ENCODE measurements around the gene MLLT6. TPM values are rescaled to one million over a fixed set of nuclear protein-coding genes. Genes with fewer than 3 reads are reported as not detected.

Gene MLLT6
- total and polyA plus RNA-seq, 2 of the 13 experiments (the other 11 are each of a cell fraction or from before 2014, with no cell fraction given) = 50.7 to 69.5 TPM

DNA sequence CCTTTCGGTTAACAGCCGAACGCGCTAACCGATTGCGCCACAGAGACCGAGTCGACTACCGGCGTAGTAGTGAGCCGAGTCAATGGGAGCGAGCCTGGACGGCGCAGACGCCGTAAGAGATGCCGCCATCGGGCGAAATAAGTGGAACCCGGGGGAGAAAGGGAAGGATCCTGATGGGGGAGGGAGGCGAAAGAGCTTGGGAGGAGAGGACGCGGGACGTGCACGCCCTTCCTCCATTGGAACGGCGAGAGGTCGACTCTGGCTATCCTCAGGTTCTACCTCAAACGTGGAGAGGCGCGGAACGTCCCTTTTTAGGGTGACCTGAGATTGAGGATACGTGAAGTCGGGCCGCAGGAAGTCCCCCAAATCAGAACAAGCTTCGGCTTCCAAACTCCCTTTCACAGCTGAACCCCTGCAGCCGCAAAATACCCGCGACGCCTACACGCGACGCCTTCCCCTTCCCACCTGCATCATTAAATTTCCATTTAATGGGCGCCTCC lies 46.8 kb downstream of the MLLT6 start (continued):
- TF ChIP-seq ZBTB3 (CRISPR knock-in tag; IDR thresholded peaks at IDR 0.05; ENCODE audit: borderline replicate concordance, low read depth) = no peak
- TF ChIP-seq YEATS4 (CRISPR knock-in tag; IDR thresholded peaks at IDR 0.05; ENCODE audit: borderline replicate concordance) = no peak
- TF ChIP-seq, protein P1, sequence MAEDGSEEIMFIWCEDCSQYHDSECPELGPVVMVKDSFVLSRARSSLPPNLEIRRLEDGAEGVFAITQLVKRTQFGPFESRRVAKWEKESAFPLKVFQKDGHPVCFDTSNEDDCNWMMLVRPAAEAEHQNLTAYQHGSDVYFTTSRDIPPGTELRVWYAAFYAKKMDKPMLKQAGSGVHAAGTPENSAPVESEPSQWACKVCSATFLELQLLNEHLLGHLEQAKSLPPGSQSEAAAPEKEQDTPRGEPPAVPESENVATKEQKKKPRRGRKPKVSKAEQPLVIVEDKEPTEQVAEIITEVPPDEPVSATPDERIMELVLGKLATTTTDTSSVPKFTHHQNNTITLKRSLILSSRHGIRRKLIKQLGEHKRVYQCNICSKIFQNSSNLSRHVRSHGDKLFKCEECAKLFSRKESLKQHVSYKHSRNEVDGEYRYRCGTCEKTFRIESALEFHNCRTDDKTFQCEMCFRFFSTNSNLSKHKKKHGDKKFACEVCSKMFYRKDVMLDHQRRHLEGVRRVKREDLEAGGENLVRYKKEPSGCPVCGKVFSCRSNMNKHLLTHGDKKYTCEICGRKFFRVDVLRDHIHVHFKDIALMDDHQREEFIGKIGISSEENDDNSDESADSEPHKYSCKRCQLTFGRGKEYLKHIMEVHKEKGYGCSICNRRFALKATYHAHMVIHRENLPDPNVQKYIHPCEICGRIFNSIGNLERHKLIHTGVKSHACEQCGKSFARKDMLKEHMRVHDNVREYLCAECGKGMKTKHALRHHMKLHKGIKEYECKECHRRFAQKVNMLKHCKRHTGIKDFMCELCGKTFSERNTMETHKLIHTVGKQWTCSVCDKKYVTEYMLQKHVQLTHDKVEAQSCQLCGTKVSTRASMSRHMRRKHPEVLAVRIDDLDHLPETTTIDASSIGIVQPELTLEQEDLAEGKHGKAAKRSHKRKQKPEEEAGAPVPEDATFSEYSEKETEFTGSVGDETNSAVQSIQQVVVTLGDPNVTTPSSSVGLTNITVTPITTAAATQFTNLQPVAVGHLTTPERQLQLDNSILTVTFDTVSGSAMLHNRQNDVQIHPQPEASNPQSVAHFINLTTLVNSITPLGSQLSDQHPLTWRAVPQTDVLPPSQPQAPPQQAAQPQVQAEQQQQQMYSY (CRISPR knock-in tag; IDR thresholded peaks at IDR 0.05) = no peak
- TF ChIP-seq, protein P2, sequence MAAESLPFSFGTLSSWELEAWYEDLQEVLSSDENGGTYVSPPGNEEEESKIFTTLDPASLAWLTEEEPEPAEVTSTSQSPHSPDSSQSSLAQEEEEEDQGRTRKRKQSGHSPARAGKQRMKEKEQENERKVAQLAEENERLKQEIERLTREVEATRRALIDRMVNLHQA (CRISPR knock-in tag; IDR thresholded peaks at IDR 0.05) = no peak
- TF ChIP-seq KDM6A (CRISPR knock-in tag; IDR thresholded peaks at IDR 0.05; ENCODE audit: low read depth) = no peak
- no peak for TF ChIP-seq NFRKB (IDR thresholded peaks at IDR 0.05)
- TF ChIP-seq ZNF20 (CRISPR knock-in tag; IDR thresholded peaks at IDR 0.05) = no peak; the same call in 1 of the 2 replicates
- TF ChIP-seq XRCC5 (optimal IDR thresholded peaks at IDR 0.05; ENCODE audit: low read length) = peak; percentile 89
- TF ChIP-seq GLI4 (CRISPR knock-in tag; IDR thresholded peaks at IDR 0.05; ENCODE audit: borderline replicate concordance) = no peak
- TF ChIP-seq NFKBIZ (CRISPR knock-in tag; IDR thresholded peaks at IDR 0.05) = 0 out of 2 replicates have a peak, but pooled peaks have one; percentile 23
- TF ChIP-seq RNF2 (conservative IDR thresholded peaks at IDR 0.05; ENCODE audit: low read depth) = no peak
- TF ChIP-seq ZSCAN22 (CRISPR knock-in tag; IDR thresholded peaks at IDR 0.05) = 0 out of 2 replicates have a peak, but pooled peaks have one; percentile 65
- peak; percentile 75; the same call in 1 of the 2 replicates for TF ChIP-seq TOE1 (CRISPR knock-in tag; IDR thresholded peaks at IDR 0.05)
- no peak for TF ChIP-seq FOXA1 (IDR thresholded peaks at IDR 0.05)
- no peak for TF ChIP-seq FOXA1 (CRISPR knock-in tag; IDR thresholded peaks at IDR 0.05)
- TF ChIP-seq, protein P3, sequence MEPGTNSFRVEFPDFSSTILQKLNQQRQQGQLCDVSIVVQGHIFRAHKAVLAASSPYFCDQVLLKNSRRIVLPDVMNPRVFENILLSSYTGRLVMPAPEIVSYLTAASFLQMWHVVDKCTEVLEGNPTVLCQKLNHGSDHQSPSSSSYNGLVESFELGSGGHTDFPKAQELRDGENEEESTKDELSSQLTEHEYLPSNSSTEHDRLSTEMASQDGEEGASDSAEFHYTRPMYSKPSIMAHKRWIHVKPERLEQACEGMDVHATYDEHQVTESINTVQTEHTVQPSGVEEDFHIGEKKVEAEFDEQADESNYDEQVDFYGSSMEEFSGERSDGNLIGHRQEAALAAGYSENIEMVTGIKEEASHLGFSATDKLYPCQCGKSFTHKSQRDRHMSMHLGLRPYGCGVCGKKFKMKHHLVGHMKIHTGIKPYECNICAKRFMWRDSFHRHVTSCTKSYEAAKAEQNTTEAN (CRISPR knock-in tag; conservative IDR thresholded peaks at IDR 0.05) = no peak; the same call in 1 of the 2 replicates
- TF ChIP-seq ZNF235 (CRISPR knock-in tag; IDR thresholded peaks at IDR 0.05; ENCODE audit: borderline replicate concordance) = peak; percentile 84; the same call in 1 of the 2 replicates
- no peak for TF ChIP-seq ZNF747 (CRISPR knock-in tag; IDR thresholded peaks at IDR 0.05; ENCODE audit: borderline replicate concordance)
- TF ChIP-seq EED (CRISPR knock-in tag; IDR thresholded peaks at IDR 0.05) = peak; percentile 80; the same call in 1 of the 2 replicates
- no peak for TF ChIP-seq NONO (IDR thresholded peaks at IDR 0.05)
- TF ChIP-seq NONO (CRISPR knock-in tag; conservative IDR thresholded peaks at IDR 0.05) = peak; percentile 96
- TF ChIP-seq ZNF547 (CRISPR knock-in tag; IDR thresholded peaks at IDR 0.05) = no peak
- TF ChIP-seq, protein P4, sequence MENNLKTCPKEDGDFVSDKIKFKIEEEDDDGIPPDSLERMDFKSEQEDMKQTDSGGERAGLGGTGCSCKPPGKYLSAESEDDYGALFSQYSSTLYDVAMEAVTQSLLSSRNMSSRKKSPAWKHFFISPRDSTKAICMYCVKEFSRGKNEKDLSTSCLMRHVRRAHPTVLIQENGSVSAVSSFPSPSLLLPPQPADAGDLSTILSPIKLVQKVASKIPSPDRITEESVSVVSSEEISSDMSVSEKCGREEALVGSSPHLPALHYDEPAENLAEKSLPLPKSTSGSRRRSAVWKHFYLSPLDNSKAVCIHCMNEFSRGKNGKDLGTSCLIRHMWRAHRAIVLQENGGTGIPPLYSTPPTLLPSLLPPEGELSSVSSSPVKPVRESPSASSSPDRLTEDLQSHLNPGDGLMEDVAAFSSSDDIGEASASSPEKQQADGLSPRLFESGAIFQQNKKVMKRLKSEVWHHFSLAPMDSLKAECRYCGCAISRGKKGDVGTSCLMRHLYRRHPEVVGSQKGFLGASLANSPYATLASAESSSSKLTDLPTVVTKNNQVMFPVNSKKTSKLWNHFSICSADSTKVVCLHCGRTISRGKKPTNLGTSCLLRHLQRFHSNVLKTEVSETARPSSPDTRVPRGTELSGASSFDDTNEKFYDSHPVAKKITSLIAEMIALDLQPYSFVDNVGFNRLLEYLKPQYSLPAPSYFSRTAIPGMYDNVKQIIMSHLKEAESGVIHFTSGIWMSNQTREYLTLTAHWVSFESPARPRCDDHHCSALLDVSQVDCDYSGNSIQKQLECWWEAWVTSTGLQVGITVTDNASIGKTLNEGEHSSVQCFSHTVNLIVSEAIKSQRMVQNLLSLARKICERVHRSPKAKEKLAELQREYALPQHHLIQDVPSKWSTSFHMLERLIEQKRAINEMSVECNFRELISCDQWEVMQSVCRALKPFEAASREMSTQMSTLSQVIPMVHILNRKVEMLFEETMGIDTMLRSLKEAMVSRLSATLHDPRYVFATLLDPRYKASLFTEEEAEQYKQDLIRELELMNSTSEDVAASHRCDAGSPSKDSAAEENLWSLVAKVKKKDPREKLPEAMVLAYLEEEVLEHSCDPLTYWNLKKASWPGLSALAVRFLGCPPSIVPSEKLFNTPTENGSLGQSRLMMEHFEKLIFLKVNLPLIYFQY (CRISPR knock-in tag; IDR thresholded peaks at IDR 0.05; ENCODE audit: borderline replicate concordance) = no peak

All from HepG2 (cell line).